ENCODE measurements around the gene SHLD1.

The SHLD1 gene

DNA sequence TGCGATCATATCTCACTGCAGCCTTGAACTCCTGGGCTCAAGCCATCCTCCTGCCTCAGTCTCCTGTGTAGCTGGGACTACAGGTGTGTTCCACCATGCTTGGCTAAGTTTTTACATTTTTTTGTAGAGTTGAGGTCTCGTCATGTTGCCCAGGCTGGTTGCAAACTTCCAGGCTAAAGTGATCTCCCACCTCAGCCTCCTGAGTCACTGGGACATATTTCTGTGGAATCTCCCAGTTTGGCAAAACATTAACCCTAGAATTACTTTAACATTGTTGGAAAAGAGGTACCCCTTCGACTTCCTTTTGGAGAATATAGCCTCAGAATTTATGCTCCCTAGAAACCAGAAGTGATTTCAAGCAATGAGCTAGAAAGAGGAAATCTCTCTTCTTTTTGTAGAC, 57.2 kb downstream of the SHLD1 start:
- Mint-ChIP-seq H3K4me1 (ENCODE audit: low read depth) (peaks cover 14% of the 10 kb centered on the region), H3K36me3 (ENCODE audit: low read depth) (peaks cover 9% of the 10 kb centered on the region), H3K27ac (no peak overlapping the region), H3K4me3 (no peak overlapping the region), H3K27me3 (no peaks in the 10 kb centered on the region), H3K9me3 (no peaks in the 10 kb centered on the region)
- no peak for DNase-seq

DNA sequence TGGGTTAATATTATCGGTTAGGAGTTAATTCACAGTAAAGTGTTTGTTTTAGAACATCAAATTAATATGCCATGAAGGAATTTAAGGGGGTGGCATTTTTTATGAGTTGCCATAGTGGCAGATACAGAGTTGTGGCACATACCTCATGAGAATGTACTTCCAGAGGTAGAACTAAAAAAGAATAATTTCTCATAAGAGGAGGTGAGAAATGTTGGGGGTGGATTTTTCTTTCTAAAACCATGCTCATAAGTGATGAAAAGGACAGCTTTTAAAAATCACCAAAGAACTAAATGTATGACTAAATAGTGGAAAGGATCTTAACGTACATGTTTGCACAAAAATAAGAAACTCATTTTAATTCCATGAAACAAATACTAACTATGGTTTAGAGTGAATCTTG, 58.7 kb downstream of the SHLD1 start:
- Mint-ChIP-seq H3K4me3 (no peak overlapping the region), H3K4me1 (ENCODE audit: low read depth) (peaks cover 7% of the 10 kb centered on the region), H3K27ac (no peak overlapping the region), H3K9me3 (no peaks in the 10 kb centered on the region), H3K36me3 (ENCODE audit: low read depth) (peaks cover 6% of the 10 kb centered on the region), H3K27me3 (no peaks in the 10 kb centered on the region)
- no peak for DNase-seq

DNA sequence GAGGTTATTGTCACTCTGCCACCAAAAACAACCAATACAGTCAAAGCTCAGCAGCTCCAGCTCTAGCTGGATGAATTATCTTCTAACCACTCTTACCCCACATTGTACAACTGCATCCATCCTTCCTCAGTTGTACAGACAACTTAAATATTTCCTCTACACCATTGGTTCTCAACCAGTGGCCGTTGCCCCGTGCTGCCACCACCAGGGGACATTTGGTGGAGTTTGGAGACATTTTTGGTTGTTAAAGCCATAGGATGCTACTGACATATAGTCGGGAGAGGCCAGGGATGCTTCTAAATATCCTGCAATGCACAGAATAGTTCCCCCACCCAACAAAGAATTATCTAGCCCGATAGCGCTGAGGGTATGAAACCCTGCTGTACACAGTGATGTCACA, 59.3 kb downstream of the SHLD1 start:
- H3K4me1 Mint-ChIP-seq (ENCODE audit: low read depth): peaks cover 4% of the 10 kb centered on the region
- H3K4me3 Mint-ChIP-seq: no peak overlapping the region
- H3K27ac Mint-ChIP-seq: no peak overlapping the region
- H3K36me3 Mint-ChIP-seq (ENCODE audit: low read depth): peaks cover 6% of the 10 kb centered on the region
- no peaks in the 10 kb centered on the region for H3K27me3 Mint-ChIP-seq
- H3K9me3 Mint-ChIP-seq: no peaks in the 10 kb centered on the region
- DNase-seq: no peak

DNA sequence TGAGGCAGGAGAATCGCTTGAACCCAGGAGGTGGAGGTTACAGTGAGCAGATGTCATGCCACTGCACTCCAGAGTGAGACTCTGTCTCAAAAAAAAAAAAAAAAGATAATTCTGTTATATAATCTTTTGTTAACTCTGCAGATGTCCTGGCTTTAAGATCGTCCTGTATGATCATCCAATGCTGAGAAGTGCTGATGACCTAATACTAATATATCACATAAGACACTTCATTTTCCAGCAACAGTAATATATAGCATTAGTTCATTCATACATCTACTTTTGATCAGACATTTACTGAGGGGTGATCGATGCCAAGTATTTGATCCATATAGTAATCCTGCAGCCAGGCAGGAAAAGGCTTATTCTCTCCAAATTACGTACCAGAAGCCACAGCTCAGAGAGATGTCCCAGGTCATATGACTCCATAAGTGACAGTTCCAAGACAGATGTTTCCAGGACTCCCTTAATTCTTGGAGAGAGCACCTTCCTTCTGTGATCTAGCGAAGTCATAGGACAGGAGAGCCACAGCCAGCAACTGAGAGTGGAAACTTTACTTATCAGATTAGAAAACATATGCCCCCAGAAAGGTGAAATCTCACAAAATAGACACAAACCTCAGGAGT, 60.7 kb downstream of the SHLD1 start:
- Mint-ChIP-seq H3K27me3 (no peaks in the 10 kb centered on the region), H3K4me1 (ENCODE audit: low read depth) (no peaks in the 10 kb centered on the region), H3K27ac (no peak overlapping the region), H3K36me3 (ENCODE audit: low read depth) (peaks cover 10% of the 10 kb centered on the region), H3K4me3 (no peak overlapping the region), H3K9me3 (no peaks in the 10 kb centered on the region)
- no peak for DNase-seq

DNA sequence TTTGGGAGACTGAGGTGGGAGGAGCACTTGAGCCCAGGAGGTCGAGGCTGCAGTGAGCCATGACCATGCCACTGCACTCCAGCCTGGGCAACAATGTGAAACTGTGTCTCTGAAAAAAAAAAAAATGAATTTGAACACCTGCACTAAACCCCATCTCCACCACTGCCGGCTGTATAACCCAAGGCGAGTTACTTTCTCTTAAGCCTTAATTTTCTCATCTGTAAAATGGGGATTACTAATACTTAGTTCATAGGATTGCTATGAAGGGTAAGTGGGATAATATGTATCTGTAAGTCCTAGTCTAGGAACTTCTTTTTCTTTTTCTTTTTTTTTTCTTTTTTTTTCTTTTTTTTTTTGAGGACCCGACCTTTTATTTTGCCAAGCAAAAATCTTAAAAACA, 61.5 kb downstream of the SHLD1 start:
- Mint-ChIP-seq H3K4me3 (no peak overlapping the region), H3K9me3 (no peaks in the 10 kb centered on the region), H3K4me1 (ENCODE audit: low read depth) (no peaks in the 10 kb centered on the region), H3K27me3 (no peaks in the 10 kb centered on the region), H3K36me3 (ENCODE audit: low read depth) (peaks cover 10% of the 10 kb centered on the region), H3K27ac (no peak overlapping the region)
- DNase-seq: no peak

DNA sequence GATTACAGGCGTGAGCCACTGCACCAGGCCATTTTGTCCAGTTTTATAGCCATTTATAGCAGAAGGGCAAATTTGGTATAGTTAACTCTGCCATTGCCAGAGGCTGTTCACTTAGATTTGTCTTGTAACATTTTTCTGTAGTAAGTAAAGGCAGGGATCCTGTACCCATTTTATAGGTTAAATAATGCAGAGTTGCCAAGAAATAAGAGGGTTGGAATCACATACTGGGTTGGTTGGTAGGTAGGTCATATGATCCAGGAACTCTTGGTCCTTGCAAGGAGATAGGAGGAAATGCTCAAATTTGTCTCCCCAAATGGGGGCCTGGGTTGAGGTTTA, 68.1 kb downstream of the SHLD1 start:
- no peaks in the 10 kb centered on the region for H3K9me3 Mint-ChIP-seq
- H3K4me3 Mint-ChIP-seq: no peak overlapping the region
- no peak overlapping the region for H3K27ac Mint-ChIP-seq
- H3K4me1 Mint-ChIP-seq (ENCODE audit: low read depth): peaks cover 5% of the 10 kb centered on the region
- H3K27me3 Mint-ChIP-seq: no peaks in the 10 kb centered on the region
- H3K36me3 Mint-ChIP-seq (ENCODE audit: low read depth): peaks cover 21% of the 10 kb centered on the region
- DNase-seq: no peak

DNA sequence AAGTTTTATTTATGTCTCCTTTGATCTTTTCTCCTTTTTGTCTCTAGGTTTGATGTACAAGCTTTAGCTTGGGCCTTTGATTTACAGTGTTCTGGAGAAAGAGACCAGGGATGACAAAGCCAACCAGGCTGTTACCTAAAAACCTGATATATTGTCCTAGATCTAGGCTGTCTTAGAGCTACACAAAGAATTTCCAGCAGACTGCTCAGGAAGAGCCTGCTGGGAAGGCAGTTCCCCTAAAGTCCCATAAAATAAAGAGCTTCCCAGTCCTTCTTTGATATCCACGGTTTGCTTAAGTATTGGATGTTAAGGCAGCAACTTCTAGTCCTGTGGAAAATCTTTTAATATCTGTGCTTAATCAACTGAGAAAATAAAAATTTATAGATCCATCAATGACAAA, 70.5 kb downstream of the SHLD1 start:
- H3K36me3 Mint-ChIP-seq (ENCODE audit: low read depth): peaks cover 20% of the 10 kb centered on the region
- DNase-seq: no peak
- H3K27me3 Mint-ChIP-seq: no peaks in the 10 kb centered on the region
- no peak overlapping the region for H3K27ac Mint-ChIP-seq
- H3K9me3 Mint-ChIP-seq: no peaks in the 10 kb centered on the region
- H3K4me1 Mint-ChIP-seq (ENCODE audit: low read depth): peaks cover 12% of the 10 kb centered on the region
- H3K4me3 Mint-ChIP-seq: no peak overlapping the region

DNA sequence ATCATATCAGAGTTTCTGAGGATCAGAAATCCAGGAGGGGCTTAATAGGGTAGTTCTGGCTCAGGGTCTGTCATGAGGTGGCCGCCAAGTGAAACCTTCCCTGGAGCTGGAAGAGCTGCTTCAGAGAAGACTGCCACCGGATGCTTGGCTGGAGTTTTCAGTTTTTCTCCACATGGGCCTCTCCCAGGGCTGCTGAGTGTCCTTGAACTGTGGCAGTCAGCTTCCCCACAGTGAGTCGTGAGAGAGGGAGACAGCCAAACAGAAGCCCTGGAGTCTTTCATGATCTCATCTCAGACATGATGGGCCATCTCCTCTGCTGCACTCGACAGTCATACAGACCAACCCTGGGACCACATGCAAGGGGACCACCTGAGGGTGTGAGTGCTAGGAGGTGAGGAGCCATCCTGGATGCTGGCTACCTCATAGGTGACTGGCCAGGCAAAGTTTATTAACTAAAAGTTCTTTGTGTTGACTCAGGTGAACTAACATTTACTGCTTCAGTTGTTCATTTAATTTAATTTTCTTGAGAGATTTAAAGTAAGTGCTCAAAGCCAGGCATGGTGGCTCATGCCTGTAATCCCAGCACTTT, 71.5 kb downstream of the SHLD1 start:
- Mint-ChIP-seq H3K36me3 (ENCODE audit: low read depth) (peaks cover 20% of the 10 kb centered on the region), H3K27me3 (no peaks in the 10 kb centered on the region), H3K4me1 (ENCODE audit: low read depth) (peaks cover 18% of the 10 kb centered on the region), H3K4me3 (no peak overlapping the region), H3K27ac (no peak overlapping the region), H3K9me3 (no peaks in the 10 kb centered on the region)
- no peak for DNase-seq

DNA sequence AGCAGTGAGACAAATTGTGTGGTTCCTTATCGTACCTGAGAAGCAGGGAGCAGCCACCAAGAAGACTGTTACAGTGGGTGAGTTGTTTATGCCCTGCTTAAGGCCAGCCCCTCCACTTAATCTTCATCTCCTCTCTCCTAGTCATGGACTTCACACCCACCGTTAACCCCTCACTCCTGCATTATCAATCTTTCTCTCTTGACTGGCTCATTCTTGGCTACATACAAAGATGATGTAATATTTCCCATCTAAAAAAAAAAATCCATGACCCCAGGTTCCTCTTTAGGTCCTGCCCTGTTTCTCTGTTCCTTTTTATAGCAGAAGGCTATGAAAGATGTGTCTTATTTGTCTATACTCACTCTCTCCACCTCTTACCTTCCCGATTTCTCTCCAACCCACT, 72.4 kb downstream of the SHLD1 start:
- no peak overlapping the region for H3K27ac Mint-ChIP-seq
- H3K4me1 Mint-ChIP-seq (ENCODE audit: low read depth): peaks cover 17% of the 10 kb centered on the region
- peaks cover 20% of the 10 kb centered on the region for H3K36me3 Mint-ChIP-seq (ENCODE audit: low read depth)
- H3K9me3 Mint-ChIP-seq: no peaks in the 10 kb centered on the region
- DNase-seq: no peak
- H3K27me3 Mint-ChIP-seq: no peaks in the 10 kb centered on the region
- H3K4me3 Mint-ChIP-seq: no peak overlapping the region

DNA sequence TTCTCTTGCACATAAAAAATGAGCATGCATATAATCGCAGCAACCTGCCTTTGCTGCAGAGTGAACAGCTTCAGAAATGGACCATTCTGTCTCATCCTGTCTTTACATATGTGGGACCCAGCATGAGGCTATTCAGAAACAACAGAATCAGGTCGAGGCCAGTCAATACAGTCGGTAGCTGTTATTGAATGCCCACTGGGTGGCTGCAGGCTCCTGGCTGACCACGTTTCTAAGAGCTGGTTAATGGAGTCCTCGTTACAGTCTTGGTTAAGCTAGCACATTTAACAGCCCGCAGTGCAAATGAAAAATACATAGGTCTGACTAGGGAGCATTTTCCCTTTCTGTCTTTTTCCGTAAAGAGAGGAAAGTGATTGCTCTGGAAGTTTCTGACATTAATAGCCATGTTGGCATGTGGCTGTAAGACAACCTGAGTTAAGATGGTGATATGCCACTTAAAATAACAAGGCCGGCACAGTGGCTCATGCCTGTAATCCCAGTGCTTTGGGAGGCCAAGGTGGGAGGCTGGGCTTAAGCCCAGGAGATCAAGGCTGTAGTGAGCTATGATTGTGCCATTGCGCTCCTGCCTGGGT, 75.0 kb downstream of the SHLD1 start:
- DNase-seq: no peak

DNA sequence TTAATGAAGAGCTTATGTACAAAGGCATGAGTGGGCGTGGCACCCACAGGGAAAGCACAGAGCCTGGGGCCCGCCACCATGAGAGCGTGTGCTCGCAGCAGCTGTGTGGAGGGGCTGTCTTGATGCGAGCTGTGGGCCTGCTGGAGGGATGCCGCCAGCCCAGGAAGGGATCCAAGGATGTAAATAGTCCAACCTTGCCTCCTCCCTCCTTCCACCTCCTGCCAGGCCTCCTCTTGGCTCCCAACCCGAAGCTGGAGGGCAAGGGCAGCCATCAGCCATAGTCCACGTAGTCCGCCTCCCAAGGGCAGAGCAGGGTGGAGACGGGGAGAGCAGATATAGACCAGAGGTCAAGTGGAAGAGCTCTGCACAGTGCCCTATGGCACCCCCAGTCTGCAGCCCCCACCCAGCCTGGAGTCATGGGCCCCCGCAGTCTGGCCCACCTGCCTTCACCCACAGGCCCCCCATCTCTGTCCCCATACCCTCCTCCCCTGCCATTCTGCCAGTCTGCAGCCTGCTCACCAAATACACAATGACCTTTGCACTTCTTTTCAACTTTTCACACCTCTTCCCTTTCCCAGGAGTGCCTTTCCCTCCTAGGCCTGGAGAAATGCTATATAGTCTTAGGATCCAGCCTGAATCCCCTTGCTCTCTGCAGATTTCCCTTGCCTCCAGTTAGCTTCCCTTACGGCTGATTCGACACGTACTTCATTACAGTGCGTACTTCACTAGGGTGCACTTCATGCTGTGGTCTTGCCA, 77.1 kb downstream of the SHLD1 start:
- H3K4me3 Mint-ChIP-seq: no peak overlapping the region
- H3K9me3 Mint-ChIP-seq: no peaks in the 10 kb centered on the region
- no peak overlapping the region for H3K27ac Mint-ChIP-seq
- peaks cover 9% of the 10 kb centered on the region for H3K36me3 Mint-ChIP-seq (ENCODE audit: low read depth)
- DNase-seq: no peak
- H3K27me3 Mint-ChIP-seq: no peaks in the 10 kb centered on the region
- H3K4me1 Mint-ChIP-seq (ENCODE audit: low read depth): peaks cover 20% of the 10 kb centered on the region

More for the DNA sequence above, 75.0 kb downstream of the SHLD1 start:
- H3K4me1 Mint-ChIP-seq (ENCODE audit: low read depth): peaks cover 20% of the 10 kb centered on the region
- H3K4me3 Mint-ChIP-seq: no peak overlapping the region
- peaks cover 18% of the 10 kb centered on the region for H3K36me3 Mint-ChIP-seq (ENCODE audit: low read depth)
- no peaks in the 10 kb centered on the region for H3K27me3 Mint-ChIP-seq
- no peaks in the 10 kb centered on the region for H3K9me3 Mint-ChIP-seq
- H3K27ac Mint-ChIP-seq: no peak overlapping the region

DNA sequence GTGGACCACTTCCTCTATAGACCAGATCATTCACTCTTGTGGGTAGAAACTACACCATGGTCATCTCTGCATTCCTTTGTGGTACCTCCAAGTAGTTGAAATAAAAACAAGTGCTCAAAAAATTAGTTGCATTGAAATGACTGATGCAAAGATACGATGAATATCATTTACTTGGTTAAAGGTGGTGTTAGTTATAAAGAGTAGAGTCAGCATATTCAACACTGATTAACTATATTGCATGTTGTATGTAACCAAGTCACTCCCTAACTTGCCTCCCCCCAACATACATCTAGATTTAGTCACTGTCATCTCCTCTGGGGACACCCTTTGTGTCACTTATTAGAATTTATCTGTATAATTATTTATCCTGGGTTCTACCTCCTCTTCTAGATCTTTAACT, 77.7 kb downstream of the SHLD1 start:
- Mint-ChIP-seq H3K27me3 (no peaks in the 10 kb centered on the region), H3K9me3 (no peaks in the 10 kb centered on the region), H3K36me3 (ENCODE audit: low read depth) (peaks cover 10% of the 10 kb centered on the region), H3K4me1 (ENCODE audit: low read depth) (peaks cover 20% of the 10 kb centered on the region), H3K4me3 (no peak overlapping the region), H3K27ac (no peak overlapping the region)
- no peak for DNase-seq

DNA sequence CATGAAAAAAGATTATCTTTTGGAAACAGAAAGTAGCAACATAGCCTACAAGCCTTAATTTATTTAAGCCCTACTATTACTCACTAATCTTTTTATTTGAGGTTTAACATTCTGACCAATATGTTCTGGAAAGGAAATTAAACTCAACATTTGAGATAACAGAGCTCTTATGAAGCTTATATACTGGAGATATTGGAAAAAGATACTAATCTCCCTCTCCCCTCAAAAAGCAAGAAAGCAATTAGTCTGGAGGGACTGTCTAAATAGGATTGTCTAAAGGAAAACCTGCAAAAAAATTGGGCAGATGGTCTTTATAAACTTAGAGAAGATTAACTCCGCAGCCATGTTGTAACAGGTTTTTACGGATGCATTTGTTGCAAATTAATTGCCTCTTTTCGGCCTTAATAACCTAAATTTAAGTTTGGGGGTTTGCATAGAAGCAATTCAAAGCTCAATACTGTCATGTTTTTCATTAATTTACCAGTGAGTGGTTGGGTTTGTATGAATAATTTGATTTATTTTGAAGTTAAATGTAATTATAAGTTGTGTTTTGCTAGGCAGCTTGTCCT, 79.1 kb downstream of the SHLD1 start:
- no peak overlapping the region for H3K4me3 Mint-ChIP-seq
- H3K9me3 Mint-ChIP-seq: peaks cover 4% of the 10 kb centered on the region
- peaks cover 14% of the 10 kb centered on the region for H3K36me3 Mint-ChIP-seq (ENCODE audit: low read depth)
- H3K27ac Mint-ChIP-seq: no peak overlapping the region
- H3K27me3 Mint-ChIP-seq: no peaks in the 10 kb centered on the region
- no peak for DNase-seq
- peaks cover 14% of the 10 kb centered on the region for H3K4me1 Mint-ChIP-seq (ENCODE audit: low read depth)

DNA sequence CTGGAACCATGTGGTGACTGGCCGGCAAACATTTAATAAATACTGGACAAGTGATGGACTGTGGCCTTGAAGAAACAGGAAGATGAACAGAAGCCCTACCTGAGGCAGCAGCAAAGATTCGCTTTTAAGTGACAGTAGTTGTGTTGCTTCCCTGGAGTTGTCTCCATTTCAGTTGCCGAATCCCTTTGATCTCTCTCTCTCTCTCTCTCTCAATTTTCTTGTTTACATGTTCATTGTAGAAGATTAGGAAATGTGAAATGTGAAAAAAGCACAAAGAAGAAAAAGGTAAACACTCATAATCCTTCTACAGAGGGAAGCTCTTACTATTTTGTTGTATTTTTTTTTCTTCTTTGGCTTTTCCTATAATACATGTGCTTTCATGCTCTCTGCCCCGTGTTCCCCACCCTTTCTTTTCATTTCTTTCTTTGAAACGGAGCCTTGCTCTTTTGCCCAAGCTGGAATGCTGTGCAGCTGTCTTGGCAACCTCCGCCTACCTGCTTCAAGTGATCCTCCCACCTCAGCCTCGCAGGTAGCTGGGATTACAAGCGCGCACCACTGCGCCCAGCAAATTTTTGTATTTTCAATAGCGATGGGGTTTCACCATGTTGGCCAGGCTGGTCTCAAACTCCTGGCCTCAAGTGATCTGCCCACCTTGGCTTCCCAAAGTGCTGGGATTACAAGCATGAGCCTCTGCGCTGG, 81.5 kb downstream of the SHLD1 start:
- Mint-ChIP-seq H3K27ac (no peak overlapping the region), H3K4me3 (no peak overlapping the region), H3K27me3 (no peaks in the 10 kb centered on the region), H3K4me1 (ENCODE audit: low read depth) (peaks cover 26% of the 10 kb centered on the region), H3K9me3 (peaks cover 6% of the 10 kb centered on the region), H3K36me3 (ENCODE audit: low read depth) (peaks cover 14% of the 10 kb centered on the region)
- DNase-seq: no peak

Measured in activated T-cell treated with anti-CD3 and anti-CD28 coated beads, Interleukin-2, amount 50 U/mL, for 24 hours (primary cell).